WTC11 (cell line): ENCODE results near the gene PAWR. TPM values are rescaled to one million over a fixed set of nuclear protein-coding genes. Genes with fewer than 3 reads are reported as not detected.

ENCODE experiments used
- ATAC-seq: fragments of 200-7000 bp; cut with Tn5 transposase; 2 replicates; pipeline ENCODE4 v1.10.0; 2021; ENCODE audit warnings: mild to moderate bottlenecking, moderate library complexity
- CTCF ChIA-PET: fragments of 300-600 bp; sonication (Branson Sonifier 250); formaldehyde crosslinking; loops from one replicate; lab custom pipeline; 2021; ENCODE audit warnings: antibody characterized with exemption; lab: Charles Lee
- POLR2A ChIA-PET: fragments of 350-600 bp; sonication (Branson Sonifier 250); formaldehyde crosslinking; loops from one replicate; lab custom pipeline; 2021; ENCODE audit warnings: antibody characterized with exemption; lab: Charles Lee
- DNase-seq: peaks from one replicate; pipeline ENCODE4 v3.0.0; 2021; ENCODE audit warnings: low spot score
- H3K27ac Mint-ChIP-seq: 2 replicates; pipeline ENCODE4 v1.8.0; 2021; ENCODE audit warnings: mixed read lengths
- H3K27me3 Mint-ChIP-seq: 2 replicates; pipeline ENCODE4 v1.8.0; 2021; ENCODE audit warnings: low read depth, mild to moderate bottlenecking, moderate library complexity, mixed read lengths
- H3K36me3 Mint-ChIP-seq: 2 replicates; pipeline ENCODE4 v1.8.0; 2021; ENCODE audit warnings: mixed read lengths
- H3K4me1 Mint-ChIP-seq: 2 replicates; pipeline ENCODE4 v1.8.0; 2022; ENCODE audit warnings: mixed read lengths
- H3K4me3 Mint-ChIP-seq: 2 replicates; pipeline ENCODE4 v1.8.0; 2021; ENCODE audit warnings: mild to moderate bottlenecking, moderate library complexity, mixed read lengths
- H3K9me3 Mint-ChIP-seq: 2 replicates; pipeline ENCODE4 v1.8.0; 2021; ENCODE audit warnings: mixed read lengths
- CDX4 ChIP-seq: fragments of 250-450 bp; sonication (Bioruptor Pico); IDR thresholded peaks from 2 replicates; pipeline ENCODE4 v1.9.0; 2021; ENCODE audit warnings: moderate library complexity, mild to moderate bottlenecking, inconsistent platforms, borderline replicate concordance
- GTF2I ChIP-seq: fragments of 250-450 bp; sonication (Bioruptor Pico); conservative IDR thresholded peaks from 2 replicates; pipeline ENCODE4 v1.4.0; 2021; ENCODE audit warnings: mild to moderate bottlenecking
- HMGA2 ChIP-seq: fragments of 250-450 bp; sonication (Bioruptor Pico); IDR thresholded peaks from 2 replicates; pipeline ENCODE4 v1.4.0; 2021; ENCODE audit warnings: mild to moderate bottlenecking, moderate library complexity
- IRF1 ChIP-seq: sonication (generic); formaldehyde crosslinking; IDR thresholded peaks from 2 replicates; pipeline ENCODE4 v1.8.0; 2023; ENCODE audit warnings: missing genetic modification reagents
- IRF2 ChIP-seq: sonication (generic); formaldehyde crosslinking; IDR thresholded peaks from 2 replicates; pipeline ENCODE4 v1.8.0; 2022; ENCODE audit warnings: low read depth, missing genetic modification reagents, borderline replicate concordance
- MAX ChIP-seq: sonication (generic); formaldehyde crosslinking; IDR thresholded peaks from 2 replicates; pipeline ENCODE4 v1.8.0; 2022; ENCODE audit warnings: mild to moderate bottlenecking, missing genetic modification reagents
- NR3C1 ChIP-seq: sonication (generic); formaldehyde crosslinking; conservative IDR thresholded peaks from 2 replicates; pipeline ENCODE4 v1.8.1; 2023; ENCODE audit warnings: low read depth, mild to moderate bottlenecking, missing genetic modification reagents
- RORB ChIP-seq: fragments of 250-450 bp; sonication (Bioruptor Pico); IDR thresholded peaks from 2 replicates; pipeline ENCODE4 v1.9.0; 2021; ENCODE audit warnings: mild to moderate bottlenecking
- SMAD4 ChIP-seq: sonication (generic); formaldehyde crosslinking; IDR thresholded peaks from 2 replicates; pipeline ENCODE4 v1.8.0; 2022; ENCODE audit warnings: mild to moderate bottlenecking, missing genetic modification reagents
- SP1 ChIP-seq: sonication (generic); formaldehyde crosslinking; conservative IDR thresholded peaks from 2 replicates; pipeline ENCODE4 v1.8.1; 2022; ENCODE audit warnings: missing genetic modification reagents
- TEAD4 ChIP-seq: sonication (generic); formaldehyde crosslinking; IDR thresholded peaks from 2 replicates; pipeline ENCODE4 v1.8.0; 2022; ENCODE audit warnings: mild to moderate bottlenecking, missing genetic modification reagents
- USF1 ChIP-seq: sonication (generic); formaldehyde crosslinking; IDR thresholded peaks from 2 replicates; pipeline ENCODE4 v1.8.0; 2022; ENCODE audit warnings: mild to moderate bottlenecking, missing genetic modification reagents
- ZNF317 ChIP-seq: sonication (generic); formaldehyde crosslinking; IDR thresholded peaks from 2 replicates; pipeline ENCODE4 v1.8.1; 2023; ENCODE audit warnings: low read depth, mild to moderate bottlenecking, moderate library complexity, missing genetic modification reagents, borderline replicate concordance
- ZNF425 ChIP-seq: fragments of 250-450 bp; sonication (Bioruptor Pico); conservative IDR thresholded peaks from 2 replicates; pipeline ENCODE4 v1.9.0; 2021; ENCODE audit warnings: mild to moderate bottlenecking
- total RNA-seq: library from RNA; stranded (reverse); gene quantifications from 3 replicates; pipeline ENCODE4 v1.2.3, GENCODE V29; 2021
- TF ChIP-seq, protein P1 (sequence below): sonication (generic); formaldehyde crosslinking; IDR thresholded peaks from 2 replicates; pipeline ENCODE4 v1.8.1; 2022; ENCODE audit warnings: low read depth, mild to moderate bottlenecking, moderate library complexity, missing genetic modification reagents, borderline replicate concordance
- TF ChIP-seq, protein P2 (sequence below): sonication (generic); formaldehyde crosslinking; IDR thresholded peaks from 2 replicates; pipeline ENCODE4 v1.8.0; 2023; ENCODE audit warnings: mild to moderate bottlenecking, missing genetic modification reagents
- TF ChIP-seq, protein P3 (sequence below): sonication (generic); formaldehyde crosslinking; conservative IDR thresholded peaks from 2 replicates; pipeline ENCODE4 v1.8.1; 2023; ENCODE audit warnings: mild to moderate bottlenecking, low read depth, missing genetic modification reagents, moderate library complexity
- TF ChIP-seq, protein P4 (sequence below): sonication (generic); formaldehyde crosslinking; IDR thresholded peaks from 2 replicates; pipeline ENCODE4 v1.8.1; 2023; ENCODE audit warnings: mild to moderate bottlenecking, moderate library complexity, missing genetic modification reagents

The PAWR gene
- total RNA-seq, 1 experiment from 2014 or later = 397 TPM

DNA sequence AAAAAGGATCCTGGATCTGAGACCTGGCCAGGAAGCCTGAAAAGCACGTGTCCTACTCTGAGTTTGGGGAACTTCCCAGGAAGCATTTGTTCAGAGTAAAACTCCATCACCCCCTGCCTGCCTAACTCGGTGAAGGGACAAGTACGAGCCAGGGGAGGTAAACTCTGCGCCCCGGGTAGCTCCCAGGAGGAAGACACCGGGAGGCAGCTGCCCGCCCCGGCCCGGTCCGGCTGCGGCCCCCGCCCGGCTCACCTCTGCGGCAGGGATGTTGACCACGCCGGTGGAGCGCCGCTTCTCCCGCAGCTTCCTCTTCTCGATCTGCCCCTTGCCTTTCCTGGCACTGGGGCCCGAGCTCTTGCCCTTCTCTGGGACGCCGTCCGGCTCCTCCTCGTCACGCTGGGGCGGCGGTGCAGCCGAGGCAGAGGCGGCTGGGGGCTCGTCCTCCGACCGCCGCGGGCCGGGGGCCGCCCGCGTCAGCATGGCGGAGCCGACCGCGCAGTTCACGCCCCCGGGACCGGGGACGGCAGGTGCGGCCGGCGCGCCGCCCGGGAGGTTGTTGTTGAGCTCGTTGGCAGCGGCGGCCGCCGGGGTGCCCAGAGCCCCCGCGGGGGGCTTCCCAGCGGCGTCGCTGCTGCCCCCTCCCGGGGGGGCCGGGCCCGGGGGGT lies 1.2 kb downstream of the PAWR start (continued):
- TF ChIP-seq, protein P1, sequence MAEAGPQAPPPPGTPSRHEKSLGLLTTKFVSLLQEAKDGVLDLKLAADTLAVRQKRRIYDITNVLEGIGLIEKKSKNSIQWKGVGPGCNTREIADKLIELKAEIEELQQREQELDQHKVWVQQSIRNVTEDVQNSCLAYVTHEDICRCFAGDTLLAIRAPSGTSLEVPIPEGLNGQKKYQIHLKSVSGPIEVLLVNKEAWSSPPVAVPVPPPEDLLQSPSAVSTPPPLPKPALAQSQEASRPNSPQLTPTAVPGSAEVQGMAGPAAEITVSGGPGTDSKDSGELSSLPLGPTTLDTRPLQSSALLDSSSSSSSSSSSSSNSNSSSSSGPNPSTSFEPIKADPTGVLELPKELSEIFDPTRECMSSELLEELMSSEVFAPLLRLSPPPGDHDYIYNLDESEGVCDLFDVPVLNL = no peak
- TF ChIP-seq CDX4 (CRISPR knock-in tag) (no peak), SP1 (CRISPR knock-in tag) (no peak), NR3C1 (no peak), MAX (peak; percentile 78), IRF2 (CRISPR knock-in tag) (no peak), ZNF425 (CRISPR knock-in tag) (no peak), HMGA2 (CRISPR knock-in tag) (no peak), USF1 (CRISPR knock-in tag) (peak; percentile 70; the same call in 1 of the 2 replicates)
- TF ChIP-seq, protein P2, sequence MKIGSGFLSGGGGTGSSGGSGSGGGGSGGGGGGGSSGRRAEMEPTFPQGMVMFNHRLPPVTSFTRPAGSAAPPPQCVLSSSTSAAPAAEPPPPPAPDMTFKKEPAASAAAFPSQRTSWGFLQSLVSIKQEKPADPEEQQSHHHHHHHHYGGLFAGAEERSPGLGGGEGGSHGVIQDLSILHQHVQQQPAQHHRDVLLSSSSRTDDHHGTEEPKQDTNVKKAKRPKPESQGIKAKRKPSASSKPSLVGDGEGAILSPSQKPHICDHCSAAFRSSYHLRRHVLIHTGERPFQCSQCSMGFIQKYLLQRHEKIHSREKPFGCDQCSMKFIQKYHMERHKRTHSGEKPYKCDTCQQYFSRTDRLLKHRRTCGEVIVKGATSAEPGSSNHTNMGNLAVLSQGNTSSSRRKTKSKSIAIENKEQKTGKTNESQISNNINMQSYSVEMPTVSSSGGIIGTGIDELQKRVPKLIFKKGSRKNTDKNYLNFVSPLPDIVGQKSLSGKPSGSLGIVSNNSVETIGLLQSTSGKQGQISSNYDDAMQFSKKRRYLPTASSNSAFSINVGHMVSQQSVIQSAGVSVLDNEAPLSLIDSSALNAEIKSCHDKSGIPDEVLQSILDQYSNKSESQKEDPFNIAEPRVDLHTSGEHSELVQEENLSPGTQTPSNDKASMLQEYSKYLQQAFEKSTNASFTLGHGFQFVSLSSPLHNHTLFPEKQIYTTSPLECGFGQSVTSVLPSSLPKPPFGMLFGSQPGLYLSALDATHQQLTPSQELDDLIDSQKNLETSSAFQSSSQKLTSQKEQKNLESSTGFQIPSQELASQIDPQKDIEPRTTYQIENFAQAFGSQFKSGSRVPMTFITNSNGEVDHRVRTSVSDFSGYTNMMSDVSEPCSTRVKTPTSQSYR (CRISPR knock-in tag) = no peak
- TF ChIP-seq, protein P3, sequence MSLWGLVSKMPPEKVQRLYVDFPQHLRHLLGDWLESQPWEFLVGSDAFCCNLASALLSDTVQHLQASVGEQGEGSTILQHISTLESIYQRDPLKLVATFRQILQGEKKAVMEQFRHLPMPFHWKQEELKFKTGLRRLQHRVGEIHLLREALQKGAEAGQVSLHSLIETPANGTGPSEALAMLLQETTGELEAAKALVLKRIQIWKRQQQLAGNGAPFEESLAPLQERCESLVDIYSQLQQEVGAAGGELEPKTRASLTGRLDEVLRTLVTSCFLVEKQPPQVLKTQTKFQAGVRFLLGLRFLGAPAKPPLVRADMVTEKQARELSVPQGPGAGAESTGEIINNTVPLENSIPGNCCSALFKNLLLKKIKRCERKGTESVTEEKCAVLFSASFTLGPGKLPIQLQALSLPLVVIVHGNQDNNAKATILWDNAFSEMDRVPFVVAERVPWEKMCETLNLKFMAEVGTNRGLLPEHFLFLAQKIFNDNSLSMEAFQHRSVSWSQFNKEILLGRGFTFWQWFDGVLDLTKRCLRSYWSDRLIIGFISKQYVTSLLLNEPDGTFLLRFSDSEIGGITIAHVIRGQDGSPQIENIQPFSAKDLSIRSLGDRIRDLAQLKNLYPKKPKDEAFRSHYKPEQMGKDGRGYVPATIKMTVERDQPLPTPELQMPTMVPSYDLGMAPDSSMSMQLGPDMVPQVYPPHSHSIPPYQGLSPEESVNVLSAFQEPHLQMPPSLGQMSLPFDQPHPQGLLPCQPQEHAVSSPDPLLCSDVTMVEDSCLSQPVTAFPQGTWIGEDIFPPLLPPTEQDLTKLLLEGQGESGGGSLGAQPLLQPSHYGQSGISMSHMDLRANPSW (CRISPR knock-in tag) = no peak

GRCh38 chr12:79689061-79689476 lies 1.7 kb downstream of the PAWR start:
- Mint-ChIP-seq H3K4me3 (peak overlapping the region; percentile 95), H3K4me1 (peaks cover 45% of the 10 kb centered on the region), H3K27ac (peak overlapping the region; percentile 78; the same call in 1 of the 2 replicates), H3K27me3 (no peaks in the 10 kb centered on the region), H3K36me3 (peaks cover 27% of the 10 kb centered on the region), H3K9me3 (no peaks in the 10 kb centered on the region)
- no peak for ATAC-seq
- CTCF ChIA-PET = no interaction called here
- POLR2A ChIA-PET = interaction anchor here (0.8 to 3.6 kb wide), 2 partner anchors 88 to 142 kb away, joined by 3 to 27 read pairs; no protein-coding TSS in a partner anchor
- no peak for DNase-seq
- TF ChIP-seq RORB (CRISPR knock-in tag) (no peak), ZNF317 (CRISPR knock-in tag) (no peak), GTF2I (no peak), SMAD4 (CRISPR knock-in tag) (no peak), IRF1 (no peak), TEAD4 (CRISPR knock-in tag) (no peak)
- TF ChIP-seq, protein P4, sequence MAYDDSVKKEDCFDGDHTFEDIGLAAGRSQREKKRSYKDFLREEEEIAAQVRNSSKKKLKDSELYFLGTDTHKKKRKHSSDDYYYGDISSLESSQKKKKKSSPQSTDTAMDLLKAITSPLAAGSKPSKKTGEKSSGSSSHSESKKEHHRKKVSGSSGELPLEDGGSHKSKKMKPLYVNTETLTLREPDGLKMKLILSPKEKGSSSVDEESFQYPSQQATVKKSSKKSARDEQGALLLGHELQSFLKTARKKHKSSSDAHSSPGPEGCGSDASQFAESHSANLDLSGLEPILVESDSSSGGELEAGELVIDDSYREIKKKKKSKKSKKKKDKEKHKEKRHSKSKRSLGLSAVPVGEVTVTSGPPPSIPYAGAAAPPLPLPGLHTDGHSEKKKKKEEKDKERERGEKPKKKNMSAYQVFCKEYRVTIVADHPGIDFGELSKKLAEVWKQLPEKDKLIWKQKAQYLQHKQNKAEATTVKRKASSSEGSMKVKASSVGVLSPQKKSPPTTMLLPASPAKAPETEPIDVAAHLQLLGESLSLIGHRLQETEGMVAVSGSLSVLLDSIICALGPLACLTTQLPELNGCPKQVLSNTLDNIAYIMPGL = no peak
